GM21367 (cell line): ENCODE results near the gene UBALD1.

ENCODE experiments used
- ATAC-seq: cut with Tn5 transposase; IDR thresholded peaks from one replicate; pipeline ENCODE4 v1.9.1; 2021; ENCODE audit not compliant: unreplicated experiment

Gene UBALD1

GRCh38 chr16:4616047-4616811 is 1.5 kb upstream of the UBALD1 start:
- ATAC-seq: peak; percentile 76

- ATAC-seq: no peak
These were observed 827 bp upstream of the UBALD1 start for GRCh38 chr16:4615384-4616046.

GRCh38 chr16:4613636-4614570 is 785 bp downstream of the UBALD1 start:
- no peak for ATAC-seq

GRCh38 chr16:4612977-4613635 is 1.6 kb downstream of the UBALD1 start:
- ATAC-seq: no peak

GRCh38 chr16:4612474-4612931 is 2.2 kb downstream of the UBALD1 start:
- ATAC-seq: no peak

GRCh38 chr16:4611337-4612021 is 3.2 kb downstream of the UBALD1 start:
- ATAC-seq: no peak

GRCh38 chr16:4610011-4611005 is 4.4 kb downstream of the UBALD1 start:
- ATAC-seq: no peak

- ATAC-seq: no peak
These were observed 5.3 kb downstream of the UBALD1 start for GRCh38 chr16:4609200-4610010.

- ATAC-seq: no peak
These were observed 6.0 kb downstream of the UBALD1 start for GRCh38 chr16:4608704-4608980.

GRCh38 chr16:4607841-4608703 is 6.6 kb downstream of the UBALD1 start:
- no peak for ATAC-seq

- no peak for ATAC-seq
These were observed 8.3 kb downstream of the UBALD1 start for GRCh38 chr16:4606354-4606753.

- no peak for ATAC-seq
These were observed 10.3 kb downstream of the UBALD1 start for GRCh38 chr16:4604401-4604800.

- no peak for ATAC-seq
These were observed 11.0 kb downstream of the UBALD1 start for GRCh38 chr16:4603624-4604170.

- no peak for ATAC-seq
These were observed 12.4 kb downstream of the UBALD1 start for GRCh38 chr16:4602331-4602730.

GRCh38 chr16:4601864-4602186 is 12.9 kb downstream of the UBALD1 start:
- no peak for ATAC-seq

- ATAC-seq: no peak
These were observed 13.4 kb downstream of the UBALD1 start for GRCh38 chr16:4601036-4601863.

- ATAC-seq: no peak
These were observed 15.1 kb downstream of the UBALD1 start for GRCh38 chr16:4599545-4599944.
